Measurements from ENCODE around the gene STN1.

STN1 gene

DNA sequence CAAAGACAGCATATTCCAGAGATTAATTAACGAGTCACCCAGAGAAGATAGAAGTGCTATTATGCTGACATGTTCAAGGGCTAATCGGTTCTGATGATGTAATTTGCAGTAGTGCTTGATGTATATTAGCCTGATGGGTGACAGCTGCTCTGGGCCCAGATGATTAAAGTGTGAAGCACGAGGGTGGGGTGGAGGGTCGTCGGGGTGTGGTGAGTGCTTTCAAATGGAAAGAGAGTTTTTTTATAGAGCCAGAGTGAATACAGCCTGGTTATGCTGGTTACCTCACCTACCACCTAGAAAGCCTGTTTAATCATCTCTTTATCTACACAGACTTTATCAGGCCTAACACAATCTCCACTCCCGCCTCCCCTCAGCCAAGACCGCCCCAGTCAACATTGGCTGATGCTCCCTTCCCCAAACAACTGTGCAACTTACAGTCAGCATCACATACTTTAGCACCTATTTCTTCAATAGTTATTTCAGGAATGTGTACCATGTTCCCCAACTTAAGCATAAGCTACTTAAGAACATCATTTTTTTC lies 11.5 kb upstream of the STN1 start:
- DNase-seq, result no peak

DNA sequence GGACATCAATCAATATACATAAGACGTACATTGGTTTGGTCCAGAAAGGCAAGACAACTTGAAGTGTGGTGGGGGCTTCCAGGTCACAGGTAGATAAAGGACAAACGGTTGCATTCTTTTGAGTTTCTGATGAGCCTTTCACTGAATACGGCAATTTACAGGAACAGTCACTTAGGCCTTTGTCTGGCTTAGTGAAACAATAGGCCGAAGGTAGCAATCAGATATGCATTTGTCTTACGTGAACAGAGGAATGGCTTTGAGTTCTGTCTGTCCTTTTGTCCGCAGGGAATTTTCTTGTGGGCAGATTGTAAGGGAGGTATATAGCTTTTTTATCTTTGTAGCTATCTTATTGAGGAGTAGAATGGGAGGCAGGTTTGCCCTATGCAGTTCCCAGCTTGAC lies 10.8 kb upstream of the STN1 start:
- DNase-seq, result no peak

DNA sequence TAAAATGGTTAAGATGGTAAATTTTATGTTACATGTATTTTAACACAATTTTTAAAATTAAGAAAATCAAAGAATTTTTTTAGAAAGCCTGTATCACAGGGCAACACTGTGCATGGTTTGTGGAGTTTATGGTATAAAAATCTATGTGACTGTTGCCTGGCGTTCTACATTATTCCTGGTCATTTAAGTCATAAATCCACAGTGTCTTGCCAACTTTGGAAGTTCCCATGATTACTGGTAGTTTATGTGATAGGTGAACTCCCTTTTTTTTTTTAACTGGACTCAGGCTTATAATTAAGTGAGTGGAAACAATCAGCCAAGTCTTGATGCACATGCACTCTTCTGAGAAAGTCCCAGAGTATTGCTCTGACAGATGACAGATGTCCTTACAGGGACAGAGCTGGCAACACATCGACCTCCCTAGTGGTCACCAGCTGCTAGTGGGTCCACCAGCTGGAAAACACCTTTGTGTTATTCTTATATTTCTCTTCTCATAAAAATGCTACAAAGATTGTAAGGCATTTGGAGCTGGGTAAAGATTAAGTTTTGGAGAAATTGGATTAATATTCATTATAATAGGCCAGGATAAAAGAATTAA lies 8.8 kb upstream of the STN1 start:
- no peak for DNase-seq

DNA sequence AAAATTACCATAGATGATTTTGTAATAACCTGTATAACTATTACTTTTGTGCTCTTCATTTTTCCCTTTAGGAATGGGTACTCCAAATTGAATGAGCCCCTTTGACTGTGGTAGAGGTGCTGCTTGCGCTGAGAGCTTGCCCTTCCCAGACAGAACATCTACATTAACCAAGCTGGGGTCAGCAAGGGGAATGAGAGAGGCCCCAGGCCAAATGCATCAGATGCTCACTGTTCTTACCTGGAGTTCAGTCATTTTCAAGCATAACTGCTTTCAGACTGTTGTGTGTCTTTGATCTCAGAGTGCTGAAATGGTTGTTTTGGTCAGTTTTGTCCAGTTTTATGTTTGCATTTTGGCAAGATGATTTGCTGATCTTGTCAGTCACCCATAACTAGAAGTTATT lies 7.6 kb upstream of the STN1 start:
- no peak for DNase-seq

DNA sequence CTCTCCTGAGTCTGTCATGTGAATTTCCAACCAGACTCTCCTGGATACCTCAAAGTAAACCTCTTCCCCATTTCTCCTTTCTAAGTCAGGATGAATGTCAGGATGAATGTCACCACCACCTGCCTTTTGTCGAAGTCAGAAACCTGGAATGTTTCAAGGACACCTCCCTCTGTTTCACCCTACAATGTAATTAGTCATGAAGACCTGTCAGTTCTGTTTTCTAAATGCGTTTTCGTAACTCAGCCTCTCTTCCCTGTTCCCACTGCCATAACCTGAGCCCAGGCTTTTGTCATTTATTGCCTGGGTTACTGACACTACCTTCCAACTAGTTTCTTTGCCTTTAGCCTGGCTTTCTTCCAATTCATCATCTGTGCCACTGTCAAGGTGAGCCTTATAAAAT lies 5.5 kb upstream of the STN1 start:
- no peak for DNase-seq

DNA sequence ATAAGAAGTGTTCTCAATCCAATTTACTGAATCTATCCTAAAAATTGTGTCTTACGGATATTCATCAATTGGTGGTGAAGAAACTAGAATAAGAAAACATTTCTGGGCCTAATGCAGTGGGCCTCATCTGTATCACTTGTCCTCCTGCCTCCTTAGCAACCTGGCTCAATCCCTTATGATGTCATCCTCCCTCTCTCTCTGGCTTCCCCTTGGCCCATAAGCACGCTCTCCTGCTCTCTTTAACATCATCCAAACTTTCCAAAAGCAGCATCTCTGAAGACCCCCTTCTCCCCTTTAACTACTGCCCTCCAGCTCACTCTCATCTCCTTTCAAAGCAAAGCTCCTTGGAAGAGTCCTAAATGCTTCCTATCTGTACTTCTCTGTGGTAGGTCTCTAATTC lies 4.7 kb upstream of the STN1 start:
- DNase-seq, result no peak

DNA sequence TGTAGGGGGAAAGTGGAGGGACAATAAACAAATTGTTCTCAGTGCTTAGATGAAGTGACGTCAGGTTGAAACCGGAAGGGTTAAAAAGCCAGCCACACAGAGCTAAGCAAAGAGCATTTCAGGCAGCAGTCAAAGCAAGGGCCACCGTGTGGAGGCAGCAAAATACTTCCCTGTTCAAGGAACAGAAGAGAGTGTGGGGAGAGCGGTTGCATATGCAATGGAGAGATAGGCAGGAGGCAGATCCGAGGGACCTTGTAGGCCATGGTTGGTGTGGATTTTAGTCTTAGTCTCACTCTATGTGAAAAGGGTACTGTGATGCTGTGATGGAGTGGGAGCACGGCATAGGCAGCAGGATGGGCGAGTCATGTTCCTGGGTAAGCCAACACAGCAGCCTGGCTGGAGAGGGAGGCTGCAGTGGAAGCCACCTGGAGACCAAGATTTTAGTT lies 3.8 kb upstream of the STN1 start:
- DNase-seq, result peak in 1 of 5 experiments; percentile 72

DNA sequence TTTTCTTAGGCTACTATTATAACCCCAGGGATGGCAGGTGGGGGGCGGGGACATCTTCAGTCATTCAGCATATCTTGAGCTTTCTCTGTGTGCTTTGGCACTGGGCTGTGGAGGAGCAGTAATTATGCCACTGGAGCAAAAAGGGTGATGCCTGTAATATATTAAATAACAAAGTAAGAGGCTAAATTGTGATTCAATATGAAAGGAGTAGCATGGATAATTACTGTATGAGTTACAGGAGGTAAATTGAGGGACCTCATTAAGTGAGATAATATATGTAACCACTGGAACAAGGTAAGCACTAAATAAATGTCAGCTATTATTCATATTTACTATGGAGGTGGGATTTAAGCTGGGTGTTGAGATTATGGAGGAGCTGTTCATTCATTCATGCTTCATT lies 3.3 kb upstream of the STN1 start:
- DNase-seq, result no peak

DNA sequence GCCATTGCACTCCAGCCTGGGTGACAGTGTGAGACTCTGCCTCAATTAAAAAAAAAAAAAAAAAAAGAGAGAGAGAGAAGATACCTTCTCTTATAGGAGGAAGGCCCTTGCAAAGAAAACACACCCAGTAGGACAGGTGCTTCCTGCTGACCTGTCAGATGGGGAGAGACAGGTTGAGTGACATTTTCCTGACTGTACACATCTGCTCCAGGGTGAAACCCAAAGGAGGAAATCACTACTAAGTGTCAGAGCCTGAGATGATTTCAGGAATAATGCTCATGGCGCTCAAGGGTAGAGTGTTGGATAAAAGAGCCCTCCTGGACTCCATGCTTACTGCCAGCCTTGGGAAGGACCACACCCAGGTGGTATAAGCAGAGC lies 1.7 kb upstream of the STN1 start:
- no peak for DNase-seq

DNA sequence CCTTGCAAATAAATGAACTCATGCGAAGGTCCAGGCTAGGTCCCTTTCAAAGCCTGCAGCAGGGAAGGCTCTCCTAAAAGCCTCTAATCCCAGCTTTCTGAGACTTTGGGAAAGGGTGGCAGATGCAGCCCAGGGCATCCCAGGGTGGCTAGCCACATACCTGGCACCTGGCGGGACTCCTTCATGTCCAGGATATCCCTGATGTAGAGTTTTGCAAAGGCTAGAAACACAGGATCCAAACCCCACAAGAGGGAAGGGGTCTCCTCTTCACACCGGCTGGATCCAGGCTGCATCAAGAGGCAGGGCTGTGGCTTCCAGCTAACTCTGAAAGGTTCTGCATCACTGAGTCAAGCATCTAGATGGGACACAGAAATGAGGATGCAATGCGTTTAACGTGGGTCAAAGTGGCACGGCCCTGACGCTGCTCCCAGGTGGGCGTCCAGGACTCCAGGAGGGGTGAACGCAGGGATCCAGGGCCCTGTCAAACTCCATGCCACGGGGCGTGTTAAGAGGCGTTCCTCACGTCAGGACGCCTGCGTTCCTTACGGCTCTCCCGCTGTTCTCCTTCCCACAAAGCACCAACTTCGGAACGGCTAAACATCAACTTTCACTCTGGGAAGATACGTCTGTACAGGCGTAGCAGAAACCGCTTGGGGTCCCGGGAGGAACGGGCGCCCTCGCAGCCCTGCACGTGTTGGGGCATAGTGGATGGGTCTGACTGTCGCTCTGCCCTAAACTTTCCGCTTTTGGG lies 507 bp downstream of the STN1 start:
- DNase-seq, result peak in 1 of 5 experiments; percentile 27

DNA sequence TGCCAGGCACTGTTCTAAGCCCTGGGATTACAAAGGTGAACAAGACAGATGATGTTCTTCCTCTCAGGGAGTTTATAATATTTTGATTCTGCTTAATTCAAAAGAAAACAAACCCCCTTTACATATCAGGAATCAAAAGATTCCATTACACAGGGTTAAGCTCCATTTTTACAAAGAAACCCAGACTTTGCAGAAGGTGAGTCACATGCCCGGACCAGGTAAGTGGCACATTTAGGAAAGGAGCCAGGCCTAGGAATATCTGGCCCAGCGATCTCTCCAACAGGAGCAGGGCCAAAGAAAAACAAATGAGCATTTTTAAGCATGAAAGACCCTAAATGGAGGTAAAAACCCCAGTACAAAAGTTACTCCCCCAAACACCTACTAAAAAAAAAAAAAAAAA lies 1.1 kb downstream of the STN1 start:
- DNase-seq, result no peak

DNA sequence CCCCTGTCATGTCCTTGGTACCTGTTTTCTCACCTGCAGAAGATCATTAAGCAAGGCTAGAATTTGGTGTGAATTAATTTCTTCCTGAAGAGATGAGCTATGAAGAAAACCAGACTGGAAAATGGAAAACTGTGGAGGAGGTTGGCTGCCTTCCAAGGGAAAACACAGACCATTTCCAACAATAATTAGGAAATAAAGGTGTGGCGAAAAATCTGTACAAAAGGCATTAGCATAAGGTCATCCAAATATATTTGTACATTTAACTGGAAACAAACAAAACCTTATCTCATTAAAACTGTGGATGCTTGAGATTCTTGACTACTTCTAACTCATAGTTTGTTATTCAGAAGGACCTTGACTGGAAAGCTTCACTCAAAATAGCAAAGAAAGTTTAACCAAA lies 1.7 kb downstream of the STN1 start:
- DNase-seq, result no peak

DNA sequence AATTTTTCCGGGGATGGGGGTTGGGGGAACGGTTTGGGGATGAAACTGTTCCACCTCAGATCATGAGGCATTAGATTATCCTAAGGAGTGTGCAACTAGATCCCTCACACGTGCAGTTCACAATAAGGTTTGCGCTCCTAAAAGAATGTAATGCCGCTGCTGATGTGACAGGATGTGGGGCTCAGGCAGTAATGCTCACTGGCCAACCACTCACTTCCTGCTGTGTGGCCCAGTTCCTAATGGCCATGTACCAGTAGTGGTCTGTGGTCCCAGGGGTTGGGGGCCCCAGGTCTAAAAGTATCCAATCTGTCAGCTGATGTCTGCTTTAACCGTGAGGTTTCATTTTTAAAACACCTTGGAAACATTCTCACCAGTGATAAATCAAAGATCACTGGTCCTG lies 2.2 kb downstream of the STN1 start:
- peak in 2 of 5 experiments; percentile 22 to 76 for DNase-seq

DNA sequence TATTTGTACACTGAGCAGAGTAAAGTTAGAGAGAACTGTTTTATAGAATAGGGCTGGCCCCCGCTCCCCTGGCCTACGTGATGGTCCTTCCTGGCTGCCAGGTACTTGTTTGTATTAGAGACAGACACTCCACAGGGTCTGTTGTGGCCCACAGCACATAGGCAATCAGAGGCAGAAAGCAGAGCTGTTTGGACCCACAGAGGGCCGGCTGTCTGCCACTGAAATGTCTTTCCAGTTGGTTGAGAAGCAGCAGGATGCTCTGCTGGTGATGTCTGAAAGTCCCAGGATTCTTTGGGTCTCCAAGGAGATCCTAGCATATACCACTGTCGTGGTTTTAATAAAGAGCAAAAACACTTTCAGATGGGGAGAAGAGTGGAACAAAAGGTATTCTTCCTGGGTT lies 5.2 kb downstream of the STN1 start:
- DNase-seq, result no peak

DNA sequence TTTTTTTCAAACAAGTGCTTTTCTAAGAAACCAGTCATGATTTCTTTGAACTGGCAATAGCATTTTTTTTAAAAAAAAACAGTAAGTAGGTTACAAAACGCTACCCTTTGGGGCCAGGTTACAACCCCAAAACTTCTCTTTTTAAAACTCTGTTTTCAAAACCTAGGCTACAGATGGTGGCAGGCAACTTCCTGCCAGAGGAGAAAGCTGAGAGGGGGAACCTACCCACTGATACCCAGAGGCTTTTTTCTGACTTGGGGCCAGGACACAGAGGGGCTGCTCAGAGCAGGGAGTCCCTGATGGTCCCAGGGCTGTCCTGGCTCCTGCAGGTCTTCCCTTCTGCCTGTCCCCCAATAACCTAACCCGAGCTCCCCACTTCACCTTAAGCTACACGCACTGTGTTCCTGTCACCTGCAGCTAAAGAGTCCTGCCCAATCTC lies 6.9 kb downstream of the STN1 start:
- DNase-seq, result peak in 3 of 5 experiments; percentile 11 to 83 (median 74)

DNA sequence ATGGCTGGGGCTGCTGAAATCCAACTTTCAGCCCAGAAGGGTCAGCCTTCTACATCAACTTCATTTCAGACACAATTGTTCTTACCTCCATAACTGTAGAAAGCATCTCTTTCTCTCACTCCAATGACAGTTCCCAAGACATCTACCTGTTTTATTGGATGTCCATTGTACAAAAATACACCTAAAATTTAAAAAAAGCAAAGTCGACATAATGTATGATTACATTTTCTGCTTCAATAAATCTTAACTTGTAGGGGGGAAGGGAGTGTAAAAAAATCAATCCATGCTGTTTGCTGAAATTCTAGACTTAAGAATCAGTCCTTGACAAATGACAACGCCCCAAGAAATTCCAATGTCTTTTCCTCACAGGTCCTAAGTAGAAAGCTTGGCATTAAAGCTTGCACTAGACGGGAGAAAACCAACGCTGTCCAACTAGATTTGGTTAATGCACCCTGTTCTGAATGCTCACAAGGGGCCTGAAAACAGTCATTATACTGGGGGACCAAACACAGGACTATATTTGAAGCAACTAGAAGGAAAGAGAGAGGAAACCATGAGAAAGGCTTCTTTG lies 7.5 kb downstream of the STN1 start:
- DNase-seq, result no peak

DNA sequence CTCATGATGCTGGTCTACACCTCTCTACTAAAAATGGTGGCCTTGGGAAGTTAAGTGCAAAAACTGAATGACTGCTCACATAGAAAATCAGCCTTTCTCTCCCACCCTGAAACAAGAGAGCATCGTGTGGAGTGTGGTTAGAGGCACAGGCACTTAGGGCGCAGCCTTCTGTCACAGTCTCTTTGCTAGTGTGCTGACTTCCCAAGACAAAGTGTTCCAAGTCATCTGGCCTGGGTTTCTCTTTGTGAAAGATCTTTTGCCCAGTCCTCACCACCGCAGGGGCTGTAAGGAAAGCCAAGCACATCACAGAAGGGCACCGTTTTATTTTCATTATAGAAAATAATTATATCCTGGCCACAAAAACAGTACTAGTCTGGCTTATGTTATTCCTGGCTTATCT lies 12.5 kb downstream of the STN1 start:
- DNase-seq, result no peak

DNA sequence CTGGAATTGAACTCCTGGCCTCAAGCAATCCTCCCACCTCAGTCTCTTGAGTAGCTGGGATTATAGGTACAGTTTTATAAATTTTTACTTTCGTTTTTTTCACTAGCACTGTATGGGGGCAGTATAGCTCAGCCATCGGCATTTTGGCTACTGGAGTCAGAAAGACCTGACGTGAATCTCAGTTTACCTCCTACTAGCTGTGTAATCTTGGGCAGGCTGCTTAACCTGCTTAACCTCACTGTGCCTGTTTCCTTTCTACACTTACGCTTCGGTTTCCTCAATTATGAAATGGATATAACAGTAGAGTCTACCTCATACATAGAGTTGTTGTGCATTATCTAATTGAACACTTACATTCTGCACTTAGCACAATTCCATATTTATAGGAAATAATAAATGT lies 16.7 kb downstream of the STN1 start:
- DNase-seq, result no peak

DNA sequence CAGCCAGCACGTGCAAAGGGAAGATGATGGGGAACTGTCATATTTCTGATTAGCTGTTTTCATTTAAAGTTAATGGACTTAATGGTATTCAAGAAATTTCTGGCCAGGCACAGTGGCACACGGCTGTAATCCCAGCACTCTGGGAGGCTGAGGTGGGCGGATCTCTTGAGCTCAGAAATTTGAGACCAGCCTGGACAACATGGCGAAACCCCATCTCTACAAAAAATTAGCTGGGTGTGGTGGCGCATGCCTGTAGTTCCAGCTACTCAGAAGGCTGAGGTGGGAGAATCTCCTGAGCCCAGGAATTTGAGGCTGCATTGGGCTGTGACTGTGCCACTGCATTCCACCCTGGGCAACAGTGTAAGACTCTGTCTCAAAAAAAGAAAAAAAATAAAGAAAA lies 18.7 kb downstream of the STN1 start:
- DNase-seq, result no peak

DNA sequence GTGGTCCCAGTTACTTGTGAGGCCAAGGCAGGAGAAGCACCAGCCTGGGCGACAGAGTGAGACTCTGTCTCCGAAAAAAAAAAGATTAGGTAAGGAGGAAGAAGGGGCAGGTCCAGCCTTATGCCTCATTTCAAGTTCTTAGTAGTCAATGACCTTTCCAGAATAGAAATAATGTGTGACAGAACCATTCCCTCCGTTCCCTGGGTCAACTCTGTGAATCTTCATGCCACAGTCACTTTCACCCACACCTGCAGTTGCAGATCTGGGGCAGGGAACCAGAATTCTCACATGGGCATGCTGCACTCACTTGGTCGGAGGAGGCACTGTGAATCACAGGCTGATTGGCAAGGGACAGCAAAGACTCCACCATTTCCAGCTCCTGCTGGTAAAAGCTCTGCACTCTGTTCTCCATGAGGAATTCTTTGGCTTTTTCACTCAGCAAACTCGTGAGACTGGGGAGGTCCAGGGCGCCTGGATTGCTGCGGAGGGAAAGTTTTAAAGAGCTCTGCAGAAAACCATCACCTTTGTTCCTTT lies 20.7 kb downstream of the STN1 start:
- DNase-seq, result no peak

DNA sequence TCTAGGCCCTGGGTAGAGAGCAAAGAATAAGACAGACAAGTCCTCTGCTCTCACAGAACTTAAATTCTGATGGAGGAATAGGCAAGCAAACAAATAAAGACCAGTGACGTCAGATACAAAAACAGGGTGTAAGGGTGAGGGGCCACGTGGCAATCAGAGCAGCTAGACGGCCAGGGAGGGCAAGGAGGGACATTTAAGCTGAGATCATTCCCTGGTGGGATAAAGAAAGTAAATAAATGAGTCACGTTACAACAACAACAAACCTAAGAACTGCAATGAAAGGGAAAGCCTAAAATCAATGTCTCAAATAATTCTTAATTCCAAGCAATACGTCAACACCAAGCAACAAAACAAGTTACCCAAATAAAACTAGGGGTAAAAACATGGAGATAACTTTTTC lies 21.8 kb downstream of the STN1 start:
- DNase-seq, result no peak

DNA sequence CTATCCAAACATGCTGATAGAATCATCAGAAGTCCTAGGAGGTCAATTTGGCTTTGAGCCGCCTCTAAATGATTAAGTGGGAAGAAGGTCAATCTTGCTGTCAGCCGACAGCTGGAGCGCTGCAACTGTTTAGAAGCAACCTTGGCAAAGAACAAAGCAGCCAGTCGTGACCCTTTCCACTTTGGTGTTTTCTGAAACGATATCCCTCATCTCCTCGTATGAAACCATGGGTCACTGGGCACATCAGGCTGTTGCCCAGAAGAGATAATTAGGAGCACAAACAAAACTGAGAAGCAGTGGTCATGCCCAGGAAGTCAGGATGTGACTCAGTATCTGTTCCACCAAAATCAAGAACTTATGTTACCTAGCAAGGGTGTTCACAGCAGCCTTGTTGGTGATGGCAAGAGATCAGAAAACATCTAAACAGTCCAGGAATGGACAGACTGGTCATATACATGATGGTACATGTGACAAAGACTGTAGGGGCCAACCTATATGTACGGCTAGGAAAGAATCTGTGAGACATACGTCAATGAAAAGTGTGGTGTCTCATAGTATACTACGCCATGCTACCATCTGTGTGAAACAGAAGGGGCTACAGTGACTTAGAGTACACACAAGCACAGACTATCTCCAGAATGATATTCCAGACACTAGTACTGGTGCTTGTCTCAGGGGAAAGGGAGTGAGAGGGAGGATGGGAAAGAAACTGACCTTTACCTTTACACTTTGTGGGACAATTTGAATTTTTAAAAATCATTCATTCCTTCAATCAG lies 22.4 kb downstream of the STN1 start:
- no peak for DNase-seq

DNA sequence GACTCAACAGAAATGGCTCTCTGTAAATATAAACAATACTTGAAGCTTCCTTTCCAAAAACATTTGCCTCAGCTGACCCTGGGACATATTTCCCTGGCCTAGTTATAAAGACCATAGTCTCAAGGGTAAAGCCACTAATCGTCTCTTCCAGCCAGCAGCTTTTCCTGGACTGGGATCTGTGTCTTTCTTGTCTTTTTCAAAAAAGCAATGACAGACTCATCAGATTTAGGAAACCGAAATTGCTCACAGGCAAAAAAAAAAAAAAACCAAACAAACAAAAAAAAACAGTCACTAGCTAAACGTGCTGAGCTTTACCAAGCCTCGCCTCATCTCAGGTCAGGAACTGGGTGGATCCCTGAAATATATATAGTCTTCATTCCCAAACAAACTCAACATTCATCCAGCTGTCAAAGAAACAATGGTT lies 23.5 kb downstream of the STN1 start:
- DNase-seq, result no peak

Measured in T-helper 2 cell (primary cell).